ENCODE results near the gene SCN10A.

Gene SCN10A

DNA sequence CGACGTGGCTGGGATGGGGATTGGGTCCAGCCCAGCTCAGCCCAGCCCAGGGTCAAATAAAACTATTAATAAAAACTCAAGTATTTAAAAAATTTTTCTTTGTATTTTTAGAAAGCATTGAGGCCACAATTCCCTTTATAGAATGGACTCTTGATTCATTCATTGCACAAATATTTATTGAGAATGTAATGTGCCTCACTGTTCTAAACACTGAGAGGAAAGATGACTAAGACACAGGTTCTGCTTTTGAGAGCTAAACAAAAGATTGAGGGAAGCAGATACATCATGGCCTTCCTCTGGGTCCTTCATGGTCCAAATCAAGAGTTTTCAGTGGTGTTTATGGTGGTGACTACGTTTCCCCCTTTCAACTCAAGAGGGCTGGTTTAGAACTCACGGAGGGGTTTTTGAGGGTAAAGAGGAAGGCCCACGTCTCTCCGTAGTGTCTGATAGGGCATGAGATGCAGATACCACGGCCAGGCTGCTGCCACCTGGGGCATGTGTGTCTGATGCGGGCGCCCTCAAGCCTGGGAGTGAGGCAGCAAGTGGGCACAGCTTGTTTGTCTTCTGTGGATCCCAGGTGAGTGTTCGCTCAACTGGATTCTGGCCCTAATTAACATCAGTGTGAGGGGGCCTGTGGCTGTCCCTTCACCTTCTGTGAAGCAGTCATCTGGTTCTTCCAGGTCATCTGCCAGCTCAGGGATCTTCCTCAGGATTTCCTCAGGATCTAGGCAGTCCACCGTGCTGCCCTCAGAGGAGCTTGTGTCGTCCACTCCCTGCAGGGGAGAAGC lies 93.0 kb downstream of the SCN10A start:
- Mint-ChIP-seq H3K4me1 (ENCODE audit: low read depth) (no peaks in the 10 kb centered on the region), H3K27me3 (no peaks in the 10 kb centered on the region), H3K36me3 (ENCODE audit: low read depth) (no peaks in the 10 kb centered on the region), H3K9me3 (no peaks in the 10 kb centered on the region), H3K27ac (no peak overlapping the region), H3K4me3 (no peak overlapping the region)
- intact Hi-C loops (cut with micrococcal nuclease): no loop called here

DNA sequence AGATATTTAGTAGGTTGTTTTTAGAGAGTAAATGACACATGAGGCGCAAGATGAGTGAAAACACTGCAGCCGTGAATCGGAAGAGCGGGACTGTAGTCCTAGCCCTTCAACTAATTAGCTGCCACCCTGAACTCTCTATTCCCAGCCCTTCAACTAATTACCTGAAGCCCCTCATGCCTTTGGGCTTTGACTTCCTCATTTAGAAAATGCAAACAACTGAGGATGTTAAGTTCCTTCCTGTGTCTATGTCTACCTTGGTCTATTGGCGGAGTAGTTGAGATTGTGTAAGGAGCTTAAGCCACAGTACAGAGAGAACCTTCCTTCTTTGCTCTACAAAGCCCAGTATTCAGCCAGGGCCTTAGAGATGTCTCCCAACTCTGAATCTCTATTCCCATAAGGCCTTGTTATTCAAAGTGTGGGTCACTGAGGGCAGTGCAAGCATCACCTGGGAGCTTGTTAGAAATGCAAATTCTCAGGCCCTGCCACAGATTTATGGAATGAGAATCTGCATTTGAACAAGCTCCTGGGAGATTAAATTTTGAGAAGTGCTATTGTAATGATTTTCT lies 94.7 kb downstream of the SCN10A start:
- Mint-ChIP-seq H3K9me3 (no peaks in the 10 kb centered on the region), H3K4me3 (no peak overlapping the region), H3K27me3 (no peaks in the 10 kb centered on the region), H3K27ac (no peak overlapping the region), H3K4me1 (ENCODE audit: low read depth) (no peaks in the 10 kb centered on the region), H3K36me3 (ENCODE audit: low read depth) (no peaks in the 10 kb centered on the region)
- intact Hi-C loops (cut with micrococcal nuclease): no loop called here

DNA sequence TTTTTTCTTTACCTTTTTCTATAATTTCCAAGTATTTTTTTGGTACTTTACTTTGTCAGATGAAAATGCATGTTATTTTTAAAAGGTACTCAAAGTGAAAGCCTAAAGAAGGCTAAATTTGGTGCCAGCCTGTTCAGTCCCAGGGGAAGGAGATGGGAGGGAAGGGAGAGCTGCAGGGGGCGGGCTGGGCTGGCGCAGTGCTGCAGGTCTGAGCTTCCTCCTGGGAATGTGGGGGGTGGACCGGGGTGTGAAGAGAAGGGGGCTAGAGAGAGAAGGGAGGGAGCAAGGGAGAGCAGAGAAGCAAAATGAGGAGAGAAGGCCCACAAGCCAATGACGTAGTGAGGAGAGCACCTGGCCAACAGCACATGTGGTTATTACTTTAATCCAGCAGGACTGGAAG lies 95.6 kb downstream of the SCN10A start:
- Mint-ChIP-seq H3K36me3 (ENCODE audit: low read depth) (no peaks in the 10 kb centered on the region), H3K27me3 (no peaks in the 10 kb centered on the region), H3K27ac (no peak overlapping the region), H3K4me1 (ENCODE audit: low read depth) (no peaks in the 10 kb centered on the region), H3K4me3 (no peak overlapping the region), H3K9me3 (no peaks in the 10 kb centered on the region)
- intact Hi-C loops (cut with micrococcal nuclease): no loop called here

DNA sequence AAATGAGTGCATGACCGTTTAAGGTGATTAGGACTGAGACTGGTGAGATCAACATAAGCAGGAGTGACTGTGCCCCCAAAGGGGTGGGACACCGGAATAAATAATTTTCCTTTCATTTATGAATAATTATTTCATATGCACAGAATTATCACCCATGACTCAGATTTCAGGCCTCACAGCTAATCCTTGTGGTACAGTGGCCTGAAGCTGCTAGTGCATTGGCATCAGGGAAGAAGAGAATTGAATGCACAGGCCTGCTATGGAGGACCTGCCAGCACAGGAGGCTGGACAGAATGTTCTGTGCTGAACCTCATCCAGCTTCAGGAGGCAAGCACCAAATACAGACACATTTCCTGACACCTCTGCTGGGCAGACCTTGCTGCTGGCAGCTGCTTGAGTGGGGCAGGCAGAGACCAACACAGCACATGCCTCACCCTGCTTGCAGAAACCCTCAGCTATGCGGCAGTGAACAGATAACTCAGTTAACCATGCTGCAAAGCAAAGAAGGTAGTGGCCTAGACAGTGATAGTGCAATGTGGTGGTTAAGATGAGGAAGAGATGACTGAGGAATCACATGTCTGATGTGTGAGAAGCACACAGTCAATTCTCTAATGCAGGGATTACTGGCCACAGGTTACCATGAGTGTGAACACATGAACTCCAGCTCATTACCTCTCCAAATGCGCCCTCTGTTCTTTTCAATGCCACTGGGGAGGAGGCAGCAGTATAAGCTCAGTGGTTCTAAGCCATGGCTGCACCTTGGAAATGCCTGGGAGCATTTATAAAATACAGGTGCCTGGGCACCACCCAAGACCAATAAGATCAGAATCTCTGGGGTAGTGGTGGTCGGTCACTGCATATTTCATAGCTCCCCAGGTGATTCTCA lies 98.4 kb downstream of the SCN10A start:
- H3K4me1 Mint-ChIP-seq (ENCODE audit: low read depth): no peaks in the 10 kb centered on the region
- H3K4me3 Mint-ChIP-seq: no peak overlapping the region
- no peaks in the 10 kb centered on the region for H3K27me3 Mint-ChIP-seq
- H3K27ac Mint-ChIP-seq: no peak overlapping the region
- intact Hi-C loops (cut with micrococcal nuclease): no loop called here
- no peaks in the 10 kb centered on the region for H3K9me3 Mint-ChIP-seq
- no peaks in the 10 kb centered on the region for H3K36me3 Mint-ChIP-seq (ENCODE audit: low read depth)

DNA sequence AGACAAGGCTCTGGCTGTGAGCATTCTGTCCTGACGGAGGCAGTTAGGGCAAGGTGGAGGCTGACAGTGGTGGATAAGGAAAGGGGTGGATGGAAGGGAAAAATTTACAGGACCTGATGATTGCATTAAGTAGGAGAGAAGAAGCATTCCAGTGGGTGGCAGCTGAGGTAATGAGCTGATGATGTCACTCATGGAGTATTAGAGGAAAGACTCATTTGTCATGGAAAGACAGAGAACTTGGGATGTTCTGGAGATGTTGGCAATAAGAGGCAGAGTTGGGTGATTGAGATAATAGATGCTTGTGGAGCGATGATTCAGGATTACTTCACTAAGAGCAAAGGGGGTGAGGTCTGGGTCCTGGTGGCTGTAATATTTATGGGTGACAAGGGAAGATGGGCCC lies 102.9 kb downstream of the SCN10A start:
- Mint-ChIP-seq H3K4me3 (no peak overlapping the region), H3K36me3 (ENCODE audit: low read depth) (no peaks in the 10 kb centered on the region), H3K27ac (no peak overlapping the region), H3K9me3 (no peaks in the 10 kb centered on the region), H3K27me3 (peaks cover 2% of the 10 kb centered on the region), H3K4me1 (ENCODE audit: low read depth) (no peaks in the 10 kb centered on the region)
- intact Hi-C loops (cut with micrococcal nuclease): no loop called here

DNA sequence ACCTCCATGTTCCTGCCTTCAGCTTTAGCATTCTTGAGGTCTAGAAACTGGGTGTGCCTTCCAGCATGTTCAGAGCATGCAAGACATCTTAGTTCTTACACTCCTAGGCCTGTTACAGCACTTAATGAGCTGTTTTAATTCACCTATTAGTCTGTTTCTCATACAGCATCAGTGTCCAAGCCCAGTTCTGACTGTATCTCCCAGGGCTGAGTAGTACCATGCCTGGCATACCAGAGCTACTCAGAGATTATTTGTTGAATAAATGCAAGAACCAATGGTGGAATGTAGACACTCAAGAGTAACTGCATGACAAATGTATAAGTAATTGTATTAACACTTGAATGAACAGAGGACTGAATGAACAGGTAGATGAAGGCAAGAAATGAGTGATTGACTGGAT lies 104.7 kb downstream of the SCN10A start:
- Mint-ChIP-seq H3K9me3 (no peaks in the 10 kb centered on the region), H3K4me3 (no peak overlapping the region), H3K27me3 (peaks cover 2% of the 10 kb centered on the region), H3K4me1 (ENCODE audit: low read depth) (no peaks in the 10 kb centered on the region), H3K36me3 (ENCODE audit: low read depth) (no peaks in the 10 kb centered on the region), H3K27ac (no peak overlapping the region)
- intact Hi-C loops (cut with micrococcal nuclease): no loop called here

DNA sequence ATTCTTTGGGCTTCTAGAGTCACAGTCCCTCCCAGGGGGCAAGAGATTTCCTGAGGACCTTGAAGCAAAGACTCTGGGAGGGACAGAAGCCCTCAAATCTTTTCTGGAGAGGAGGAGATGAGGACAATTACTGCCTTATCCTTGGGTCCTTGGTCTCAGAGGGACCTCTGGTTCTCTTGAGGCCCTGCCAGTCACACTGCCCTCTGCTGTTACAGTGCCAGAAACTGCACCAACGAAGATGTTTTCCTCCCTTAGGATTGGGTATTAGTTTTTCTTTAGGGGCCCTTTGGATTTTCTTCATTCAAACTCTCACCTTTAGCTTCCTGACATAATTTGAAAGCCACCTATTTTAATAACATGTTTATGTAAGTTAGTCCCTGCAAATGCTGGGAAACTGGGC lies 108.3 kb downstream of the SCN10A start:
- Mint-ChIP-seq H3K27ac (no peak overlapping the region), H3K9me3 (no peaks in the 10 kb centered on the region), H3K4me3 (no peak overlapping the region), H3K27me3 (peaks cover 2% of the 10 kb centered on the region), H3K4me1 (ENCODE audit: low read depth) (no peaks in the 10 kb centered on the region), H3K36me3 (ENCODE audit: low read depth) (no peaks in the 10 kb centered on the region)
- intact Hi-C loops (cut with micrococcal nuclease): no loop called here

DNA sequence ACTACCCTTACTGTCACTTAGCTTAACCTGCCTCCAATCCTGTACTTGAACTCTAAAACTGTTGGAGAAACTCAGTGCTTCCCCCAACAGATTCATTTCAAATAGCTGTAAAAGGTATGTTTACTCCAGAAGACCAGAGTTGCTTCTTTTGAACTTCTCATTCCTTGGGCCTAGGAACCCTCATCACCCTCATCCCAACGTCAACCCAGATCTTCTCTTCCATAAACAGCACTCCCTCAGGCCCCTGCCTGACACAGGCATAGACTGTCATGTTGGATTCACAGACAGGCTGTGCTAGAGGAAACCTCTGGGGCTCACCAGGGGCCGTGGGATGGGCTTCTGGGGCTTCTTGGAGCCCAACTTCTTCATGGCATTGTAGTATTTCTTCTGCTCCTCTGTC lies 109.1 kb downstream of the SCN10A start:
- no peaks in the 10 kb centered on the region for H3K36me3 Mint-ChIP-seq (ENCODE audit: low read depth)

DNA sequence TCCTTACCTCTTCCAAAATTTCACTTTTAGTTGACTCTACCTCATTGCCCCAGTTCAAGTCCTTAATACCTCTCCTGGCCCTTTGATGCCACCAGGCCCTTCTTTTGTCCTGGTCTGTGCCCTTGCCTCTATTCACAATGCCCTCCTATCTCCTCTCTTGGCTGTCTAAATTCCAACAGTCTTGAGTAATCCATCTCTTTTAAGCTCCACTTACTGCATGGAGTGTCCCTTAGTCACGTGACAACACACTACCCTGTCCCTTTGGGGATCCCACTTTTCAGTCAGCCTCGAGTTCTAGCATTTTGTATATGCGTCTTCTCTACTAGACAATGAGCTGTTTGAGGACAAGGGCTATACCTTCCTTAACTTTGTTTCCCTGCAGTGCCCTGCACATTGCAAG lies 113.8 kb downstream of the SCN10A start:
- intact Hi-C loops (cut with micrococcal nuclease): no loop called here
- H3K36me3 Mint-ChIP-seq (ENCODE audit: low read depth): no peaks in the 10 kb centered on the region
- H3K27me3 Mint-ChIP-seq: no peaks in the 10 kb centered on the region
- H3K9me3 Mint-ChIP-seq: no peaks in the 10 kb centered on the region
- H3K4me1 Mint-ChIP-seq (ENCODE audit: low read depth): no peaks in the 10 kb centered on the region
- no peak overlapping the region for H3K27ac Mint-ChIP-seq
- H3K4me3 Mint-ChIP-seq: no peak overlapping the region

More for the DNA sequence above, 109.1 kb downstream of the SCN10A start:
- intact Hi-C loops (cut with micrococcal nuclease): no loop called here
- no peaks in the 10 kb centered on the region for H3K4me1 Mint-ChIP-seq (ENCODE audit: low read depth)
- H3K4me3 Mint-ChIP-seq: no peak overlapping the region
- no peaks in the 10 kb centered on the region for H3K9me3 Mint-ChIP-seq
- H3K27ac Mint-ChIP-seq: no peak overlapping the region
- H3K27me3 Mint-ChIP-seq: peaks cover 2% of the 10 kb centered on the region

DNA sequence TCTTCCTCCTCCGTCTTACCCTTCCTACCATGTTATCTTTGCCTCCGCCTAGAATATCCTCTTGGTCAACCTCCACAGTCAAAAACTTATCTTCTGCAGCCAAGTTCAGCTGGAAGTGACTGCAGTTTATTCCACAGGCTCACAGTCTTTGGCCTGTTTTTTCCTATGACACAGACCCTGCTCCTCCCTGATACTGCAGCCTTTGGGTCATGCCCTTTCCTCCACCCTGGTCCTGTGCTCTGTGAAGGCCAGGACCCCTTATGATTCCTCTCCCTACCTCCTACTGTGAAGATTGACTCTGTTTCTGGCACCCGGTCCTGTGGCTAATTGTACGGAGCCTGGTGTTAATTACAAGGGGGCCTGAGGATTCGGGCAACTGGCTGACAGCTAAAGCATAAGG lies 117.3 kb downstream of the SCN10A start:
- H3K27me3 Mint-ChIP-seq: no peaks in the 10 kb centered on the region

DNA sequence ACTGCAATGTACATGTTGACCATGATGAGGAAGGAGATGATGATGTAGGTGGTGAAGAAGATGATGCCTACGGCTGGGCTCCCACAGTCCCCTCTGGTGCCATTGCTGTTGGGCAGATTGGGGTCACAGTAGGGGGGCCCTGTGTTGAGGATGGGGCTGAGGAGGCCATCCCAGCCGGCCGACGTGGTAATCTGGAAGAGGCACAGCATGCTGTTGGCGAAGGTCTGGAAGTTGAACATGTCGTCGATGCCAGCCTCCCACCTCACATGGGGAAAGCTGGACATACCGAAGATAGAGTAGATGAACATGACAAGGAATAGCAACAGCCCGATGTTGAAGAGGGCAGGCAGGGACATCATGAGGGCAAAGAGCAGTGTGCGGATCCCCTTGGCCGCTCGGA lies 118.0 kb downstream of the SCN10A start:
- Mint-ChIP-seq H3K36me3 (ENCODE audit: low read depth) (no peaks in the 10 kb centered on the region), H3K4me1 (ENCODE audit: low read depth) (no peaks in the 10 kb centered on the region), H3K4me3 (no peak overlapping the region), H3K9me3 (no peaks in the 10 kb centered on the region), H3K27me3 (no peaks in the 10 kb centered on the region), H3K27ac (no peak overlapping the region)
- intact Hi-C loops (cut with micrococcal nuclease): no loop called here

More for the DNA sequence above, 117.3 kb downstream of the SCN10A start:
- Mint-ChIP-seq H3K27ac (no peak overlapping the region), H3K4me3 (no peak overlapping the region), H3K9me3 (no peaks in the 10 kb centered on the region), H3K36me3 (ENCODE audit: low read depth) (no peaks in the 10 kb centered on the region), H3K4me1 (ENCODE audit: low read depth) (no peaks in the 10 kb centered on the region)
- intact Hi-C loops (cut with micrococcal nuclease): no loop called here

DNA sequence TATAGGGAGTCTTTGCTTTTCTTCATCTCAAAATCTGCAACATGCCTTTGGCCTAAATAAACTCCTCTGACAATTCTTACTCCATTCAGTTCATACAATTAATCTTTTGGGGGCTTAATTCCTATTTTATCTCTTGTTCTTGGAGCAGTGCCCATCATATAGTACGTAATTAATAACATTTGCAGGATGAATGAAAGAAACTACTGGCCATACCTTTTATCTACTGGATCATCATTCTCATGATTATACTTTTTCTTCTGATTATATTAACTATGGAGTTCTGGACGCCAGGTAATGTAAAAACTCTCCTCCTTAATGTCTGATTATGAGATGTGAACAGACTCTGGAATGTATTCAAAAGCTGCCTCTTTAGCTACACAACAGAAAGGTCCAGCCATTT lies 120.0 kb downstream of the SCN10A start:
- Mint-ChIP-seq H3K27ac (no peak overlapping the region), H3K4me3 (no peak overlapping the region), H3K36me3 (ENCODE audit: low read depth) (no peaks in the 10 kb centered on the region), H3K9me3 (no peaks in the 10 kb centered on the region), H3K27me3 (no peaks in the 10 kb centered on the region), H3K4me1 (ENCODE audit: low read depth) (no peaks in the 10 kb centered on the region)
- intact Hi-C loops (cut with micrococcal nuclease): no loop called here

DNA sequence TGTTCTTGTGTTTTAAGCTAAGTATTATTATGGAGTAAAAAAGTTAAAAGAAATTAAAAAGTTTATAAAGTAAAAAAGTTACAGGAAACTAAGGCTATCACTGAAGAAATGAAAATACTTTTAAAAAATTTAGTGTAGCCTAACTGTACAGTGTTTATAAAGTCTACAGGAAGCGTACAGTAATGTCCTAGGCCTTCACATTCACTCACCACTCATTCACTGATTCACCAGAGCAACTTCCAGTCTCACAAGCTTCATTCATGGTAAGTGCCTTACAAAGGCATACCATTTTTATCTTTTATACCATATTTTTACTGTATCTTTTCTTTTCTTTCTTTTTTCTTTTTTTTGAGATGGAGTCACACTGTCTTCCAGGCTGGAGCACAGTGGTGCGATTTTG lies 125.8 kb downstream of the SCN10A start:
- Mint-ChIP-seq H3K36me3 (ENCODE audit: low read depth) (no peaks in the 10 kb centered on the region), H3K4me3 (no peak overlapping the region), H3K9me3 (no peaks in the 10 kb centered on the region), H3K27me3 (no peaks in the 10 kb centered on the region), H3K4me1 (ENCODE audit: low read depth) (peaks cover 7% of the 10 kb centered on the region), H3K27ac (no peak overlapping the region)
- intact Hi-C loops (cut with micrococcal nuclease): no loop called here

DNA sequence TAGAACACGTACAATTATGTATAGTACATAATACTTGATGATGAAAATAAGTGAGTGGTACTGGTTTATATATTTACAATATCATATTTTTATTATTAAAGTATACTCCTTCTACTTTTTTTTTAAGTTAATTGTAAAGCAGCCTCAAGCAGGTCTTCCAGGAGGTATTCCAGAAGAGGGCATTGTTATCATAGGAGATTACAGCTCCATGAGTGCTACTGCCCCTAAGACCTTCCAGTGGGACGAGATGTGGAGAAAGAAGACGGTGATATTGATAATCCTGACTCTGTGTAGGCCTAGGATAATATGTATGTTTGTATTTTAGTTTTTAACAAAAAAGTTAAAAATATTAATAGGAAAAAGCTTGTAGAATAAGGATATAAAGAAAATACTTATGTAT lies 126.2 kb downstream of the SCN10A start:
- Mint-ChIP-seq H3K36me3 (ENCODE audit: low read depth) (no peaks in the 10 kb centered on the region), H3K27me3 (no peaks in the 10 kb centered on the region), H3K4me3 (no peak overlapping the region), H3K4me1 (ENCODE audit: low read depth) (peaks cover 8% of the 10 kb centered on the region), H3K27ac (no peak overlapping the region), H3K9me3 (no peaks in the 10 kb centered on the region)
- intact Hi-C loops (cut with micrococcal nuclease): no loop called here

Measured in dendritic cell treated with granulocyte-macrophage colony-stimulating factor and Interleukin-4, amounts not matched to agents 40 ng/mL and 50 ng/mL, for 4 days (primary cell).